AG09319 (cell line): ENCODE measurements around the gene KCNMB2.

ENCODE experiments used
- DNase-seq: peaks from one replicate; pipeline ENCODE4 v3.0.0-alpha.2; 2010; ENCODE audit warnings: low read depth; ENCODE audit errors: extremely low read depth
- TF ChIP-seq, protein P1 (sequence below): IDR thresholded peaks from 2 replicates; pipeline ENCODE4 v1.5.1; 2011; ENCODE audit warnings: low read depth, mild to moderate bottlenecking, inconsistent platforms, low read length, moderate library complexity

Gene KCNMB2

DNA sequence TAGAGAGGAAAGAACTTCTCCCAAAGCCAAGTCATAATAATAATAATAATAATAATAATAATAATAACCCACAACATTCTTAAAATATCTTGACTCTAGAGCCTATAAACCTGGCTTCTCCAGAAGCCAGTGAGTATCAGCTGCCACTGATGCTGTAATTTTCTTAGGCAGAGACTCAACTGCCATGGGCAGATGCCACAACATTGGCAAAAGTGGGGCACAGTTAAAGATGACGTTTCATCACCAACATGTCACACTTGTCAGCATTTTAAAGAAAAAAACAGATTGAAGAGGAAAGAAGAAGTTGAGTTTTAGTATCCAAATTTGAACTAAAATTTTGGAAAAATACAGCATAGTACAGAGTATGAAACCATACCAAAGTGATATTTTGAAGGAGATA lies 270.4 kb downstream of the KCNMB2 start:
- TF ChIP-seq, protein P1, sequence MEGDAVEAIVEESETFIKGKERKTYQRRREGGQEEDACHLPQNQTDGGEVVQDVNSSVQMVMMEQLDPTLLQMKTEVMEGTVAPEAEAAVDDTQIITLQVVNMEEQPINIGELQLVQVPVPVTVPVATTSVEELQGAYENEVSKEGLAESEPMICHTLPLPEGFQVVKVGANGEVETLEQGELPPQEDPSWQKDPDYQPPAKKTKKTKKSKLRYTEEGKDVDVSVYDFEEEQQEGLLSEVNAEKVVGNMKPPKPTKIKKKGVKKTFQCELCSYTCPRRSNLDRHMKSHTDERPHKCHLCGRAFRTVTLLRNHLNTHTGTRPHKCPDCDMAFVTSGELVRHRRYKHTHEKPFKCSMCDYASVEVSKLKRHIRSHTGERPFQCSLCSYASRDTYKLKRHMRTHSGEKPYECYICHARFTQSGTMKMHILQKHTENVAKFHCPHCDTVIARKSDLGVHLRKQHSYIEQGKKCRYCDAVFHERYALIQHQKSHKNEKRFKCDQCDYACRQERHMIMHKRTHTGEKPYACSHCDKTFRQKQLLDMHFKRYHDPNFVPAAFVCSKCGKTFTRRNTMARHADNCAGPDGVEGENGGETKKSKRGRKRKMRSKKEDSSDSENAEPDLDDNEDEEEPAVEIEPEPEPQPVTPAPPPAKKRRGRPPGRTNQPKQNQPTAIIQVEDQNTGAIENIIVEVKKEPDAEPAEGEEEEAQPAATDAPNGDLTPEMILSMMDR, result no peak
- no peak for DNase-seq

DNA sequence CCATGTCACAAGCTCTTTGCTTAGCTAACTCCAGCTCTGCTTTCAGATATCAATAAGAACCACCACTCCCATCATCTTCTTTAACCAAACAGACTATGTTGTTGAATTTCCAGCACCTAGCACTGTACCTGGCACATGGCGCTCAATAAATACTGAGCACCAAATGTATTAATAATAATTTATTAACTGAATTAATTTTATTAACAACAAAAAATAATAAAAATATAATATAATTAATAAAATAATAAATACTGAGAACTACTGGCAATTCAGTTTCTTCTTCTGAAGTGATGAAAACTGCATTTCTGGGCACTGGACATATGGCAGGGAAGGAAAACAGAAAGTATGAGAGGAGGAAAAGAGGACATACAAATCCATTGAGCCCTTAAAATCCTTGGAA lies 271.5 kb downstream of the KCNMB2 start:
- DNase-seq, result no peak
- TF ChIP-seq, protein P1, result no peak

DNA sequence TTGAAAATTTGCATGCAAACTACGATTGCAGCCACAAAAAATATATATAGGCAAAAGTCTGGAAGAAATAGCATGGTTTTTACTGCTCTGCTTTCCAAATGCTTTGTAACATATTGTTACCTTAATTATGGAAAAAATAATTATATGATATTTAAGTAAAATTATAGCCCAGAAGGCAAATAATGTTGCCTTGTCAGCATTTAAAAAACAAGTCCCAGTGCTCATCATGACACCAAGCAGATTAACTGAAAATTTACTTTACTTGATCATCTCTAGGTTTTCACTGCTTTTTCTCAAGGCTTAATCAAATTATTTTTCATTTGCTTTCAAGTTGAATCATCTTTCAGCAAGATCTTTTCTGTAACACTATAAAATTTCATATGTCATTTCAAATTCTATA lies 272.5 kb downstream of the KCNMB2 start:
- TF ChIP-seq, protein P1, result no peak
- no peak for DNase-seq

DNA sequence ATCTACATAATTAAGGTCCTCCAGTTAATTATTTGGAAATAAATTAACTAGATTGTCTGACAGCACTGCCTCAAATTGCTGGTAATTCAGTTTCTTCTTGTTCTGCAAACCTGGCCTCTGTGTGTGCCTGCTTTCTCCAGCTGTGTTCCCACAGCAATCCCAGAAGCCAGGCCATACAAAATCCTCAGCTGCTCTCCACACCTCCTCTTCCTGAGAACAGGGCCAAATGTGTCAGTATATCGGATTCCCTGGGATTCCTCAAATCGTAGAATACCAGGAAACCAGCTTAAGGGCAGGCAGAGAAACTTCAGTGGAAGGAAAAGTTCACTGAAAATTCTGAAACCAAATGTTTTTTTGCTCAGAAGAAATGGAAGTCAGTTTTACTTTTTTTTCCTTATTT lies 273.9 kb downstream of the KCNMB2 start:
- TF ChIP-seq, protein P1, result no peak
- DNase-seq, result no peak

DNA sequence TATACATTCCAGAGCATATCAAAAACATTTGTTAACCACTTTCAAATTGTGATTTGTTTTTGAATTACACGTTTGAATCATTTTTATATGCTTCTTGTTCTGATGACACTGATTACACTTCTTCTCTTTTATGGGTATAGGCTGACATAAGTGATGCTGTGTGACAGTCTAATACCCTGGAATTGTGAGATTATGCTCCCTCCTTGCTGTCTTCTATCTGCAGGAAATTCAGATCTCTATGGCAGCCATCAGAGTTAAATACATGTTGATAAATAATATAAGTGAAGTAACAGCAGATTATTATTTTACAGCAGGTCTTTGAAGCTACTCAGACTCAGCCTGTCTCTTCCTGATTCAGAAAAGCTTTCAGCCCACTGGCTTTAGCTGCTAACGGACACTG lies 286.5 kb downstream of the KCNMB2 start:
- no peak for DNase-seq
- TF ChIP-seq, protein P1, result no peak

DNA sequence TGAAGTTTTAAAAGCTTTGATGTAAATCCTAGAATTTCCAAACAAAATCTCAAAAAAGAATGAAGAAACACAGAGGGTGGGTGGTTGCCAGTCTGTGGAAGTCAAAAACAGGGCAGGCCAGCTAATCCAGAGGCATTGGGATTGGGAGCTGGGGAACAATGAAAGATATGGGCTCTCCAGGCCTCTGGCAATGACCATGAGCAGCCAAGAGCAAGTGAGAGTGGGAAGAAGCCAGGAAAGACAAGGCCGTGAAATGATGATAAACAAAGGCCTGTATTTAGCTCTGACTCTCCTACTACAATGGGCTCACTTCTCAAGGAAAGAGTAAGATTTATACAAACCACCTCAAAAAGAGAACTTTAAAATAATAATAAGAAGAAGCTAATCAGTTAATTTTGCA lies 286.9 kb downstream of the KCNMB2 start:
- TF ChIP-seq, protein P1, result no peak
- DNase-seq, result no peak

DNA sequence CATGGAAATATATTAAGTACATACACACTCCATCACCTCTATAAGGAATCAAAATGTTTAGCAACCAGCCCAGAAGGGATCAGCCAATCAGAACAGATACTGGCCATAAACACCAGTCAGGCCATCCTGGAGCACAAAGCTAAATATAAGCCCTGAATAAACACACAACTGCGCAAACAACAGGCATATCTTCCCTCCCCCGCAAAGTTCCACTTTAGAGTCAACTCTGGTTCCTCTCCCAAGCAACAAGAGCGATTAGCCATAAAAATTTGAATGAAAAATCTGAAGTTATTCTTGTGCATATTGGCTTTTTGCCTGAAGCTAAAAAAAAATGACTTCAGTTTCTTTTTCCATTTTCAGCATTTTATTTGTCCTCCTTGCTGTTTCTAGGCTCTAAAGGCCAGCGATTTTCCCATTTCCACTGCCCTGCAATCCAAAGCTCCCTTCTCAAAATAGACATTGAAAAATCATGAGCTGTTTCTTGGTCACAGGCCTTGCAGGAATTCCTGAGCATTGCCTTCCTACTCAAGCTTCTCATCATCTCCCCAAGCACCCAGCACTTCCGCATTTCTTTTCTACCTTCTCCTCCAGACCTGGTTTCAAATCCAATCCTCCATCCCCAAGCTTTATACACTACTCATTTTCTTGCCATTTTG lies 287.5 kb downstream of the KCNMB2 start:
- TF ChIP-seq, protein P1, result no peak
- no peak for DNase-seq
